ENCODE measurements around the gene COG7.

- TF ChIP-seq POLR2AphosphoS5 (IDR thresholded peaks at IDR 0.05; ENCODE audit: insufficient read depth in 1 of 2, low read depth in 1 of 2) (no peak), CTCF (IDR thresholded peaks at IDR 0.05) (no peak)
Measured at GRCh38 chr16:23401139-23401538, 51.9 kb downstream of the COG7 start.

Data from vagina (tissue), 2 donors.